Panc1 (cell line): ENCODE results near the gene TFG. TPM values are rescaled to one million over a fixed set of nuclear protein-coding genes. Genes with fewer than 3 reads are reported as not detected.
"Not testable (repeated sequence)": the region's sequence is repeated elsewhere in the genome, so short reads cannot be mapped to it uniquely, and the experiment has no call there.

Experiments
- ATAC-seq: fragments of 200-7000 bp; cut with Tn5 transposase; 2 replicates; pipeline ENCODE4 v1.9.1; 2020; ENCODE audit warnings: mild to moderate bottlenecking, moderate library complexity
- Bru-seq: library from RNA; stranded (reverse); fragments of 400-500 nt; gene quantifications from one replicate; lab custom pipeline; 2021; lab: Mats Ljungman, UMichigan
- BruChase-seq, 2 experiments: library from RNA; stranded (reverse); fragments of 400-500 nt; gene quantifications; one replicate each; lab custom pipeline; 2021; lab: Mats Ljungman, UMichigan
- BruUV-seq: library from RNA; stranded (reverse); fragments of 400-500 nt; replicated peaks from 2 replicates; lab custom pipeline; 2021; lab: Mats Ljungman, UMichigan
- CTCF ChIA-PET: fragments of 300-600 bp; sonication (Branson Sonifier 250); formaldehyde crosslinking; loops from one replicate; lab custom pipeline; 2022; ENCODE audit warnings: antibody characterized with exemption; lab: Charles Lee
- POLR2A ChIA-PET: fragments of 300-600 bp; sonication (Branson Sonifier 250); formaldehyde crosslinking; loops from one replicate; lab custom pipeline; 2022; ENCODE audit warnings: antibody characterized with exemption; lab: Charles Lee
- DNase-seq: peaks from one replicate; pipeline ENCODE4 v3.0.0-alpha.2; 2010; ENCODE audit warnings: low read depth, low spot score
- H3K27ac ChIP-seq: 2 replicates; pipeline ENCODE4 v1.5.1; 2011; ENCODE audit warnings: mild to moderate bottlenecking, low read length, inconsistent platforms
- H3K27me3 ChIP-seq: fragments of 200-500 bp; sonication (Bioruptor generic); 2 replicates; pipeline ENCODE4 v1.6.0; 2014; ENCODE audit warnings: low read length, inconsistent platforms; ENCODE audit not compliant: control insufficient read depth, insufficient read depth
- H3K36me3 ChIP-seq: fragments of 200-500 bp; sonication (Bioruptor generic); 2 replicates; pipeline ENCODE4 v1.5.1; 2014; ENCODE audit warnings: inconsistent platforms, mild to moderate bottlenecking, low read length, moderate library complexity; ENCODE audit not compliant: control insufficient read depth, insufficient read depth
- H3K4me1 ChIP-seq: 2 replicates; pipeline ENCODE4 v1.5.1; 2011; ENCODE audit warnings: inconsistent platforms, mild to moderate bottlenecking, low read length, moderate library complexity; ENCODE audit not compliant: control insufficient read depth, insufficient read depth
- H3K4me3 ChIP-seq, 2 experiments: 2 replicates each; pipeline ENCODE4 v1.5.1; 2011 to 2012; ENCODE audit warnings: low read depth in 2 of 2, low read length in 2 of 2, mild to moderate bottlenecking in 2 of 2, inconsistent platforms in 1 of 2, moderate library complexity in 1 of 2
- H3K9me3 ChIP-seq: fragments of 200-500 bp; sonication (Bioruptor generic); 2 replicates; pipeline ENCODE4 v1.5.1; 2014; ENCODE audit warnings: low read depth, mild to moderate bottlenecking, inconsistent platforms, low read length, moderate library complexity; ENCODE audit not compliant: control insufficient read depth, insufficient read depth
- POLR2AphosphoS5 ChIP-seq: IDR thresholded peaks from 2 replicates; pipeline ENCODE4 v1.6.1; 2012; ENCODE audit warnings: mild to moderate bottlenecking, low read depth, low read length, moderate library complexity
- SIN3A ChIP-seq: IDR thresholded peaks from 2 replicates; pipeline ENCODE4 v1.6.1; 2012; ENCODE audit warnings: low read depth, mild to moderate bottlenecking, low read length, moderate library complexity, borderline replicate concordance; ENCODE audit not compliant: insufficient read depth
- TCF7L2 ChIP-seq: IDR thresholded peaks from 2 replicates; pipeline ENCODE4 v1.6.1; 2011; ENCODE audit warnings: mild to moderate bottlenecking, low read depth, low read length, inconsistent platforms
- in situ Hi-C: cut with HindIII; loops from 2 replicates; pipeline ENCODE4 v1.10.0; 2016; ENCODE audit warnings: low sequenced_read_pairs, low pct_unique_long_range_greater_than_20kb
- intact Hi-C: fragments of 100-400 bp; cut with micrococcal nuclease; formaldehyde crosslinking; loops from one replicate; pipeline ENCODE4 v1.10.0; 2022; ENCODE audit not compliant: unreplicated experiment
- long read RNA-seq: library from polyadenylated mRNA; unstranded; transcript quantifications from one replicate; pipeline ENCODE4 v2.0.0, GENCODE V29; 2021; ENCODE audit not compliant: unreplicated experiment
- polyA plus RNA-seq: library from polyadenylated mRNA; unstranded; fragments of >200 nt; gene quantifications from one replicate; pipeline ENCODE4 v1.2.1, GENCODE V29; 2012; ENCODE audit warnings: missing spikeins; ENCODE audit not compliant: insufficient read length
- total RNA-seq: library from RNA; stranded (reverse); gene quantifications from one replicate; pipeline ENCODE4 v1.2.1, GENCODE V29; 2021; ENCODE audit not compliant: unreplicated experiment
- TF ChIP-seq, protein P1 (sequence below): fragments of 450-650 bp; IDR thresholded peaks from 2 replicates; pipeline ENCODE4 v1.5.1; 2017; ENCODE audit warnings: mild to moderate bottlenecking
- TF ChIP-seq, protein P2 (sequence below), 2 experiments: IDR thresholded peaks; 2 replicates each; pipeline ENCODE4 v1.6.1; 2011 to 2012; ENCODE audit warnings: low read depth in 2 of 2, control low read depth in 1 of 2, low read length in 1 of 2, mild to moderate bottlenecking in 1 of 2, moderate library complexity in 1 of 2; ENCODE audit not compliant: insufficient read depth in 1 of 2

The TFG gene
- 159 TPM for total RNA-seq
- polyA plus RNA-seq = 158 TPM
- percentile 98 among the genes with signal in this experiment for Bru-seq, nascent RNA
- percentile 93 among the genes with signal in this experiment for BruChase-seq, experiment 1, labeled RNA remaining after a 2-hour chase
- percentile 94 among the genes with signal in this experiment for BruChase-seq, experiment 2, labeled RNA remaining after a 6-hour chase
- long read RNA-seq, transcript TFG-204 (8 exons, 1,783 nt) = minor isoform, 94 of 484 reads
- long read RNA-seq, transcript TFG-208 (8 exons, 1,696 nt) = minor isoform, 12 of 484 reads
- long read RNA-seq, transcript TFG-201 (8 exons, 1,978 nt) = major isoform, 263 of 484 reads
- long read RNA-seq, transcript TFG-202 (8 exons, 1,716 nt) = minor isoform, 10 of 484 reads
- long read RNA-seq, partial matches to known transcripts = 91 of 484 reads
- long read RNA-seq, other reads (novel, unspliced or antisense) = 14 of 484 reads

DNA sequence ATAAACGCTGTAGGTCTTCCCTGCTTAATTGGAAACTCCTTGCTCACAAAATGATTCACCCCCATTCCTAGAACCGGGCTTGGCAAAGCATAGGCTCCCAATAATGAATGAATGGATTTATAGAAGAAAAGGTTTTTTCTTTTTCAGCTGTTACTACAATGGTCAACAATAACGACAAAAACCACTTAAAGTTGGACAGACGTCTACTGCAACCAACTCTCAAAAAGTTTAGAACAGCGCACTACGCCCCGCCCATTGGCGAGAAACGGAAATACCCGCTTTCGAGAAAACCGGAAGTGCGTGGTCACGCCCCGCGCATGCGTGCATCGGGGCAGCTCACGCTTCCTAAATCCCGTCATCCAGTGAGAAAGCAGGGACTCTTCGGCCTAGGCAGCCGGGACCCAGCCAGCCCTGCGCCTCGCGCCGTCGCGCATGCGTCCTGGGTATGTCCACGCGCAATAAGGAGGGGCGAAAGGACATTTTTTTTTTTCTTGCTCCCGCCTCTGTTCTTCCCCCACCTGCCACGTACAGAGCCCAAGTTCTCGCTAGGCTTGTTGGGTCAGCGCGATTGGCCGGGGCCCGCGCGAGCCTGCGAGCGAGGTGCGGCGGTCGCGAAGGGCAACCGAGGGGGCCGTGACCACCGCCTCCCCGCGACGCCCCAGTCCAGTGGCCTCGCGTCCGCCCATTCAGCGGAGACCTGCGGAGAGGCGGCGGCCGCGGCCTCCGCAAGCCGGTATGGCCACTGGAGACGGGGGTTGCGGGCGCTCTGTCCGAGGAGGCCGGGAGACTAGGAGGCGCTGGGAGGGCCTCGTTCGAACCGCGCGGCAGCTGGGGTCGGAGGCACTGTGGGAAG, at the start of gene TFG:
Gene TFG (plus strand): TSS at position 506 of the 853 bp plus-strand sequence. CDS start 4,192 bp downstream, outside the sequence.
- in situ Hi-C loops (no loop called here), intact Hi-C loops (no loop called here)
- ATAC-seq (peak; percentile 99), DNase-seq (peak; percentile 96)
- Histone ChIP-seq H3K36me3 (peaks cover 10% of the 10 kb centered on the region), H3K27me3 (no peaks in the 10 kb centered on the region; the same call in 1 of the 2 replicates), H3K9me3 (peaks cover 8% of the 10 kb centered on the region; the same call in 1 of the 2 replicates), H3K4me1 (peaks cover 20% of the 10 kb centered on the region; the same call in 1 of the 2 replicates), H3K4me3 (peak within 1 kb of the TSS; percentile 91 to 96), H3K27ac (peak within 1 kb of the TSS; percentile 99)
- BruUV-seq = no TSS peak
- ChIA-PET CTCF (interaction anchor here (0.8 to 1.0 kb wide), 2 partner anchors 247 to 641 kb away, joined by 3 read pairs; no protein-coding TSS in a partner anchor), POLR2A (interaction anchor here (0.6 to 0.7 kb wide), 4 partner anchors 25 to 77 kb away, joined by 3 to 8 read pairs (median 4); no protein-coding TSS in a partner anchor)
- TF ChIP-seq TCF7L2 (no peak), SIN3A (peak; percentile 67; the same call in 1 of the 2 replicates), POLR2AphosphoS5 (peak; percentile 85)

DNA sequence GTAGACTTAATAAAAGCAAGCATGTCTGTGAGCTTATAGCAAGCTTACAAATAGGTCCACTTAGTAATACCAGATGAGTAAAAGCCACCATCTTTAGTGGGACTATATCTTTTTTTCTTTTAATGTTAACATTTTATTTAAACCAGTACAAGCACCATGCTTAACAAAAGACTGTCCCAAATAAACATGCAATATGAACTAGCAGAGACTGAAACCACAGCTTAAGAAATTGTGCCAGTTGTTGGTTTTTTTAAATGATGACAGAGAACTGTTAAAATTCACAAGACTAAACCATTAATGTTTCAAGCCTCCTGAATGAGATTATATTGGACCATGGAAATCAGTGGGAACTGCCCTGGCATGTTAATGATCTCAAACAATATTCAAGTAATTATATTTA, 48.0 kb upstream of the TFG start:
- intact Hi-C loops, H3K4me3 ChIP-seq, DNase-seq, in situ Hi-C loops, H3K4me1 ChIP-seq, H3K36me3 ChIP-seq, ATAC-seq, H3K27ac ChIP-seq, BruUV-seq, CTCF ChIA-PET, H3K9me3 ChIP-seq, POLR2A ChIA-PET: not testable (repeated sequence)
- H3K27me3 ChIP-seq = peaks cover 13% of the 10 kb centered on the region

DNA sequence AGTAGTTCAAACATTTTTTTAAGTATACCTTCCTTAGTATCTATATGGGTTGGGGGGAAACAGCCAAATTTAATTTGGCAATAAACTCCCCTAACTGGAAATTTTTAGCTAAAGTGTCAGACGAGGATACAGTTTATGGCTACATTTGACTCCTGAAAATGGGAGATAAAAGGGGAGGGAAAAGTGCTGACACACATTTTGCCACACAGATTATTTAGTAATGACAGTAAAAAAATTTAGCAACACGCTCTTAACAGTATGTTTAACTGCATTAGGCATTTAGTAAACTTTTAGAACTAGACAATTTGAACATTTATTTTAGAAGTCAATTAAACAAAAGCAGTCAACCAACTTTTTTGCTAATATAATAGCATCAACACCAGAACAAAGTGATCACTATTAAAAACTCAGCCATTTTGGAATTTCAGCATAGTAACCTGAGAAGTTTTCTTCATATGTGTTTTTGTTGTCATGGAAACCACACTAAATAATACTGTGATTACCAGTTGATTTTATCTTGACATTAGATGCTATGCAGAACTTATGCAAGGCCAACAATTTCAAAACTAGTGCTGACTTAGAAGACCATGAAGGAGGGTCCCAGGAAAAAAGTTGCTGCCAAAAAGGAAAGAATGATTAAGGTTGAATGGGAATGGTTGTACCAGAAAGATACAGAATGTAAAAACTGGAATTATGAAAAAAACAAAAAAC, 47.0 kb upstream of the TFG start:
- Histone ChIP-seq H3K4me1 (no peaks in the 10 kb centered on the region), H3K9me3 (no peaks in the 10 kb centered on the region), H3K4me3 (no peak overlapping the region), H3K27ac (no peak overlapping the region), H3K36me3 (no peaks in the 10 kb centered on the region), H3K27me3 (peaks cover 13% of the 10 kb centered on the region)
- TF ChIP-seq, protein P1, sequence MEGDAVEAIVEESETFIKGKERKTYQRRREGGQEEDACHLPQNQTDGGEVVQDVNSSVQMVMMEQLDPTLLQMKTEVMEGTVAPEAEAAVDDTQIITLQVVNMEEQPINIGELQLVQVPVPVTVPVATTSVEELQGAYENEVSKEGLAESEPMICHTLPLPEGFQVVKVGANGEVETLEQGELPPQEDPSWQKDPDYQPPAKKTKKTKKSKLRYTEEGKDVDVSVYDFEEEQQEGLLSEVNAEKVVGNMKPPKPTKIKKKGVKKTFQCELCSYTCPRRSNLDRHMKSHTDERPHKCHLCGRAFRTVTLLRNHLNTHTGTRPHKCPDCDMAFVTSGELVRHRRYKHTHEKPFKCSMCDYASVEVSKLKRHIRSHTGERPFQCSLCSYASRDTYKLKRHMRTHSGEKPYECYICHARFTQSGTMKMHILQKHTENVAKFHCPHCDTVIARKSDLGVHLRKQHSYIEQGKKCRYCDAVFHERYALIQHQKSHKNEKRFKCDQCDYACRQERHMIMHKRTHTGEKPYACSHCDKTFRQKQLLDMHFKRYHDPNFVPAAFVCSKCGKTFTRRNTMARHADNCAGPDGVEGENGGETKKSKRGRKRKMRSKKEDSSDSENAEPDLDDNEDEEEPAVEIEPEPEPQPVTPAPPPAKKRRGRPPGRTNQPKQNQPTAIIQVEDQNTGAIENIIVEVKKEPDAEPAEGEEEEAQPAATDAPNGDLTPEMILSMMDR = no peak
- no peak for TF ChIP-seq POLR2AphosphoS5
- TF ChIP-seq SIN3A = no peak
- TF ChIP-seq, protein P2, sequence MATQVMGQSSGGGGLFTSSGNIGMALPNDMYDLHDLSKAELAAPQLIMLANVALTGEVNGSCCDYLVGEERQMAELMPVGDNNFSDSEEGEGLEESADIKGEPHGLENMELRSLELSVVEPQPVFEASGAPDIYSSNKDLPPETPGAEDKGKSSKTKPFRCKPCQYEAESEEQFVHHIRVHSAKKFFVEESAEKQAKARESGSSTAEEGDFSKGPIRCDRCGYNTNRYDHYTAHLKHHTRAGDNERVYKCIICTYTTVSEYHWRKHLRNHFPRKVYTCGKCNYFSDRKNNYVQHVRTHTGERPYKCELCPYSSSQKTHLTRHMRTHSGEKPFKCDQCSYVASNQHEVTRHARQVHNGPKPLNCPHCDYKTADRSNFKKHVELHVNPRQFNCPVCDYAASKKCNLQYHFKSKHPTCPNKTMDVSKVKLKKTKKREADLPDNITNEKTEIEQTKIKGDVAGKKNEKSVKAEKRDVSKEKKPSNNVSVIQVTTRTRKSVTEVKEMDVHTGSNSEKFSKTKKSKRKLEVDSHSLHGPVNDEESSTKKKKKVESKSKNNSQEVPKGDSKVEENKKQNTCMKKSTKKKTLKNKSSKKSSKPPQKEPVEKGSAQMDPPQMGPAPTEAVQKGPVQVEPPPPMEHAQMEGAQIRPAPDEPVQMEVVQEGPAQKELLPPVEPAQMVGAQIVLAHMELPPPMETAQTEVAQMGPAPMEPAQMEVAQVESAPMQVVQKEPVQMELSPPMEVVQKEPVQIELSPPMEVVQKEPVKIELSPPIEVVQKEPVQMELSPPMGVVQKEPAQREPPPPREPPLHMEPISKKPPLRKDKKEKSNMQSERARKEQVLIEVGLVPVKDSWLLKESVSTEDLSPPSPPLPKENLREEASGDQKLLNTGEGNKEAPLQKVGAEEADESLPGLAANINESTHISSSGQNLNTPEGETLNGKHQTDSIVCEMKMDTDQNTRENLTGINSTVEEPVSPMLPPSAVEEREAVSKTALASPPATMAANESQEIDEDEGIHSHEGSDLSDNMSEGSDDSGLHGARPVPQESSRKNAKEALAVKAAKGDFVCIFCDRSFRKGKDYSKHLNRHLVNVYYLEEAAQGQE (IDR thresholded peaks at IDR 0.05; ENCODE audit: insufficient read depth in 1 of 2, low read depth in 2 of 2, low read length in 1 of 2) = no peak
- TF ChIP-seq TCF7L2 = no peak
- in situ Hi-C loops (no loop called here), intact Hi-C loops (no loop called here)
- DNase-seq = no peak
- ChIA-PET POLR2A (no interaction called here), CTCF (no interaction called here)
- no TSS peak for BruUV-seq
- ATAC-seq = no peak
